Panc1 (cell line): ENCODE data around the gene MYO1E. TPM values are rescaled to one million over a fixed set of nuclear protein-coding genes. Genes with fewer than 3 reads are reported as not detected.
A peak's percentile ranks its signal among the peaks of the same experiment; 100 is the strongest.

Experiments used
- ATAC-seq: fragments of 200-7000 bp; cut with Tn5 transposase; 2 replicates; pipeline ENCODE4 v1.9.1; 2020; ENCODE audit warnings: mild to moderate bottlenecking, moderate library complexity
- BruUV-seq: library from RNA; stranded (reverse); fragments of 400-500 nt; replicated peaks from 2 replicates; lab custom pipeline; 2021; lab: Mats Ljungman, UMichigan
- CTCF ChIA-PET: fragments of 300-600 bp; sonication (Branson Sonifier 250); formaldehyde crosslinking; loops from one replicate; lab custom pipeline; 2022; ENCODE audit warnings: antibody characterized with exemption; lab: Charles Lee
- POLR2A ChIA-PET: fragments of 300-600 bp; sonication (Branson Sonifier 250); formaldehyde crosslinking; loops from one replicate; lab custom pipeline; 2022; ENCODE audit warnings: antibody characterized with exemption; lab: Charles Lee
- DNase-seq: peaks from one replicate; pipeline ENCODE4 v3.0.0-alpha.2; 2010; ENCODE audit warnings: low read depth, low spot score
- H3K27ac ChIP-seq: 2 replicates; pipeline ENCODE4 v1.5.1; 2011; ENCODE audit warnings: mild to moderate bottlenecking, low read length, inconsistent platforms
- H3K27me3 ChIP-seq: fragments of 200-500 bp; sonication (Bioruptor generic); 2 replicates; pipeline ENCODE4 v1.6.0; 2014; ENCODE audit warnings: low read length, inconsistent platforms; ENCODE audit not compliant: control insufficient read depth, insufficient read depth
- H3K36me3 ChIP-seq: fragments of 200-500 bp; sonication (Bioruptor generic); 2 replicates; pipeline ENCODE4 v1.5.1; 2014; ENCODE audit warnings: inconsistent platforms, mild to moderate bottlenecking, low read length, moderate library complexity; ENCODE audit not compliant: control insufficient read depth, insufficient read depth
- H3K4me1 ChIP-seq: 2 replicates; pipeline ENCODE4 v1.5.1; 2011; ENCODE audit warnings: inconsistent platforms, mild to moderate bottlenecking, low read length, moderate library complexity; ENCODE audit not compliant: control insufficient read depth, insufficient read depth
- H3K4me3 ChIP-seq, 2 experiments: 2 replicates each; pipeline ENCODE4 v1.5.1; 2011 to 2012; ENCODE audit warnings: low read depth in 2 of 2, low read length in 2 of 2, mild to moderate bottlenecking in 2 of 2, inconsistent platforms in 1 of 2, moderate library complexity in 1 of 2
- H3K9me3 ChIP-seq: fragments of 200-500 bp; sonication (Bioruptor generic); 2 replicates; pipeline ENCODE4 v1.5.1; 2014; ENCODE audit warnings: low read depth, mild to moderate bottlenecking, inconsistent platforms, low read length, moderate library complexity; ENCODE audit not compliant: control insufficient read depth, insufficient read depth
- CTCF ChIP-seq: fragments of 450-650 bp; IDR thresholded peaks from 2 replicates; pipeline ENCODE4 v1.5.1; 2017; ENCODE audit warnings: mild to moderate bottlenecking
- POLR2AphosphoS5 ChIP-seq: IDR thresholded peaks from 2 replicates; pipeline ENCODE4 v1.6.1; 2012; ENCODE audit warnings: mild to moderate bottlenecking, low read depth, low read length, moderate library complexity
- REST ChIP-seq, 2 experiments: IDR thresholded peaks; 2 replicates each; pipeline ENCODE4 v1.6.1; 2011 to 2012; ENCODE audit warnings: low read depth in 2 of 2, control low read depth in 1 of 2, low read length in 1 of 2, mild to moderate bottlenecking in 1 of 2, moderate library complexity in 1 of 2; ENCODE audit not compliant: insufficient read depth in 1 of 2
- SIN3A ChIP-seq: IDR thresholded peaks from 2 replicates; pipeline ENCODE4 v1.6.1; 2012; ENCODE audit warnings: low read depth, mild to moderate bottlenecking, low read length, moderate library complexity, borderline replicate concordance; ENCODE audit not compliant: insufficient read depth
- TCF7L2 ChIP-seq: IDR thresholded peaks from 2 replicates; pipeline ENCODE4 v1.6.1; 2011; ENCODE audit warnings: mild to moderate bottlenecking, low read depth, low read length, inconsistent platforms
- in situ Hi-C: cut with HindIII; loops from 2 replicates; pipeline ENCODE4 v1.10.0; 2016; ENCODE audit warnings: low sequenced_read_pairs, low pct_unique_long_range_greater_than_20kb
- intact Hi-C: fragments of 100-400 bp; cut with micrococcal nuclease; formaldehyde crosslinking; loops from one replicate; pipeline ENCODE4 v1.10.0; 2022; ENCODE audit not compliant: unreplicated experiment
- total RNA-seq: library from RNA; stranded (reverse); gene quantifications from one replicate; pipeline ENCODE4 v1.2.1, GENCODE V29; 2021; ENCODE audit not compliant: unreplicated experiment

The MYO1E gene
- total RNA-seq, 1 experiment from 2014 or later: 161 TPM

DNA sequence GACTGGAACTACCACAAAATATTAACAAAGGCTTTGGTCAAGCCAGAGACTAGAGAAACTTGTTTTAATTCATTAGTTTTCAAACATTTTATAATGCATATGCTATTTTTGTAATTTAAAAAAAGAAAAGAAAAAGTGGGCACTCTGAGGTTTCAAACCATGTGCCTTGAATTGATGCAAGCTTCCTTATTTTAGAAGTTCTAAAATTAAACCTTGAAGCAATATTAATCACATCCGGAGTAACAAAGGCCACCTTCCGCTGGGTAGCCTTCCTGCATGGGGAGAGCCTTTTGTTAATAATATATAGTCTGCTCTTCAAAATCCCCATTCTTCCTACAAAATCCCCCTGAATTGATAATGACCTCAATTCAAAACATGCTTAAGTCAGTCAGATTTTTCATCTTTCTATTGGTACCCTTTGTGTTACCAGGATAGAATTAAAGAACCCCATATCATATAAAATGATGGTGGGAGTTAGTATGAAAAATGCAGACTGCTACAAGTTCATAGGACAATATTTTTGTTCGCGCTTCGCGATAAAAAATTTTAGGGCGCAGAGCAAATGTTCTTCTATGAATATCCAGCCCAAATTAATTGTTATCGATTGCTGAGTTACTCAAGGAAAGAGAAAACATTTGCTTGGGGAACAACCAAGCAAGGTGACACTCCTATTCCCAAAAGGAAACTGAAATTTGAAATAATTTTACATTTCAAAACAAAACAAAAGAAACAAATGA, 135.4 kb downstream of the MYO1E start:
- ChIA-PET CTCF (no interaction called here), POLR2A (no interaction called here)
- H3K9me3 ChIP-seq: no peaks in the 10 kb centered on the region
- H3K36me3 ChIP-seq: no peaks in the 10 kb centered on the region
- BruUV-seq: no TSS peak
- intact Hi-C loops: no loop called here
- TF ChIP-seq POLR2AphosphoS5: no peak
- TF ChIP-seq SIN3A: no peak
- ATAC-seq (no peak), DNase-seq (no peak)
- H3K27ac ChIP-seq: no peak overlapping the region
- H3K4me3 ChIP-seq: no peak overlapping the region
- in situ Hi-C loops: no loop called here
- H3K27me3 ChIP-seq: no peaks in the 10 kb centered on the region
- no peaks in the 10 kb centered on the region for H3K4me1 ChIP-seq

GRCh38 chr15:59236394-59236793, 136.3 kb downstream of the MYO1E start:
- no peak overlapping the region for H3K27ac ChIP-seq
- H3K9me3 ChIP-seq: no peaks in the 10 kb centered on the region
- ChIA-PET POLR2A (no interaction called here), CTCF (interaction anchor here (0.7 kb wide), 1 partner anchor 195 kb away, joined by 3 read pairs; no protein-coding TSS in a partner anchor)
- H3K4me3 ChIP-seq: no peak overlapping the region
- ATAC-seq (no peak), DNase-seq (no peak)
- intact Hi-C loops (no loop called here), in situ Hi-C loops (no loop called here)
- H3K27me3 ChIP-seq: no peaks in the 10 kb centered on the region
- TF ChIP-seq POLR2AphosphoS5: no peak
- TF ChIP-seq TCF7L2: no peak
- TF ChIP-seq SIN3A: no peak
- TF ChIP-seq CTCF: no peak
- no peak for TF ChIP-seq REST (IDR thresholded peaks at IDR 0.05; ENCODE audit: insufficient read depth in 1 of 2, low read depth in 2 of 2, low read length in 1 of 2)
- H3K36me3 ChIP-seq: no peaks in the 10 kb centered on the region
- no TSS peak for BruUV-seq
- H3K4me1 ChIP-seq: no peaks in the 10 kb centered on the region

DNA sequence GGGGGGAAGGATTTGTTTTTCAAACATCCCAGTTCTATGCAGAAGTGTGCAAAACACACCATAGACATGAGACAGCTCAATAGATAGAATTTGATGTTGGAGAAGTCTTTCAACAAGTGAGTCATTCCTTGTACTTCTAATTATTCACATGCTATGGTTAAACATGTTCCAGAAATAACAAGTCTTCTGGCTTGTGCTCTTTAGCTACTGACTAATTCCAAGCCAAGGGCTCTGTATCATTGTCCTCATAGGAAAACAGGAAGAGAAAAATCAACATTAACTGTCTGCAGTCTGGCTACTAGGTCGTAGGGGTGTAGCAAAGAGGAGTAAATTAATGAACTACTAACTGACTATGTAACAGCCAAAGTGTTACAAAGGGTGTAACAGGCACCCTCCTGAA, 140.2 kb downstream of the MYO1E start:
- ATAC-seq (no peak), DNase-seq (peak; percentile 10)
- Histone ChIP-seq H3K9me3 (no peaks in the 10 kb centered on the region), H3K4me1 (no peaks in the 10 kb centered on the region), H3K27me3 (no peaks in the 10 kb centered on the region), H3K27ac (no peak overlapping the region), H3K4me3 (no peak overlapping the region), H3K36me3 (0 out of 2 replicates have a peak, but pooled peaks cover 2% of the 10 kb centered on the region)
- BruUV-seq: no TSS peak
- intact Hi-C loops: no loop called here
- TF ChIP-seq SIN3A (no peak), POLR2AphosphoS5 (no peak), TCF7L2 (no peak), CTCF (no peak), REST (IDR thresholded peaks at IDR 0.05; ENCODE audit: insufficient read depth in 1 of 2, low read depth in 2 of 2, low read length in 1 of 2) (no peak)
- in situ Hi-C loops: no loop called here
- ChIA-PET CTCF (interaction anchor here (0.6 kb wide), 1 partner anchor 62 kb away, joined by 3 read pairs; no protein-coding TSS in a partner anchor), POLR2A (no interaction called here)
